ENCODE data around the gene TMEM132C. TPM values are rescaled to one million over a fixed set of nuclear protein-coding genes. Genes with fewer than 3 reads are reported as not detected.

The TMEM132C gene
- total RNA-seq, 1 experiment from 2014 or later: not detected

DNA sequence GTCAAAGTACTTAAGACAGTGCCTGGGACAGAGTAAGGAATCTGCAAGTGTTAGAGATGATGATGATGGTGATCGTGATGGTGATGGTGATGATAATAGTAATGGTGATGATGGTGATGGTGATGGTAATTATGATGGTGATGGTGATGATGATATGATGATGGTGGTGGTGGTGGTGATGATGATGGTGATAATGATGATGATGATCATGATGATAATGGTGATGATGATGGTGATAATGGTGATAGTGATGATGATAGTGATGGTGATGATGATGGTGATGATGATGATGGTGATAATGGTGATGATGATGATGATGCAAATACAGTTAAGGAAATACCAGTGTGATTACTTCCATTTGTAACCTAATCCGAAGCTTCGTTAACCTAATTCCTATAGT, 5.2 kb upstream of the TMEM132C start:
- Mint-ChIP-seq H3K4me1 (ENCODE audit: insufficient read depth, unreplicated experiment) (no peaks in the 10 kb centered on the region), H3K4me3 (ENCODE audit: unreplicated experiment) (no peak overlapping the region), H3K9me3 (ENCODE audit: unreplicated experiment) (peaks cover 22% of the 10 kb centered on the region), H3K27ac (ENCODE audit: low read depth, unreplicated experiment) (no peak overlapping the region), H3K27me3 (ENCODE audit: insufficient read depth, unreplicated experiment) (no peaks in the 10 kb centered on the region), H3K36me3 (ENCODE audit: insufficient read depth, unreplicated experiment) (no peaks in the 10 kb centered on the region)
- POLR2A ChIA-PET: no interaction called here
- DNase-seq (ENCODE audit: unreplicated experiment): no peak
- BruUV-seq (replicated peaks): no TSS peak
- intact Hi-C loops (cut with micrococcal nuclease): no loop called here
- TF ChIP-seq, protein P1, sequence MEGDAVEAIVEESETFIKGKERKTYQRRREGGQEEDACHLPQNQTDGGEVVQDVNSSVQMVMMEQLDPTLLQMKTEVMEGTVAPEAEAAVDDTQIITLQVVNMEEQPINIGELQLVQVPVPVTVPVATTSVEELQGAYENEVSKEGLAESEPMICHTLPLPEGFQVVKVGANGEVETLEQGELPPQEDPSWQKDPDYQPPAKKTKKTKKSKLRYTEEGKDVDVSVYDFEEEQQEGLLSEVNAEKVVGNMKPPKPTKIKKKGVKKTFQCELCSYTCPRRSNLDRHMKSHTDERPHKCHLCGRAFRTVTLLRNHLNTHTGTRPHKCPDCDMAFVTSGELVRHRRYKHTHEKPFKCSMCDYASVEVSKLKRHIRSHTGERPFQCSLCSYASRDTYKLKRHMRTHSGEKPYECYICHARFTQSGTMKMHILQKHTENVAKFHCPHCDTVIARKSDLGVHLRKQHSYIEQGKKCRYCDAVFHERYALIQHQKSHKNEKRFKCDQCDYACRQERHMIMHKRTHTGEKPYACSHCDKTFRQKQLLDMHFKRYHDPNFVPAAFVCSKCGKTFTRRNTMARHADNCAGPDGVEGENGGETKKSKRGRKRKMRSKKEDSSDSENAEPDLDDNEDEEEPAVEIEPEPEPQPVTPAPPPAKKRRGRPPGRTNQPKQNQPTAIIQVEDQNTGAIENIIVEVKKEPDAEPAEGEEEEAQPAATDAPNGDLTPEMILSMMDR (IDR thresholded peaks at IDR 0.05; ENCODE audit: unreplicated experiment): no peak
- CTCF ChIA-PET: no interaction called here

DNA sequence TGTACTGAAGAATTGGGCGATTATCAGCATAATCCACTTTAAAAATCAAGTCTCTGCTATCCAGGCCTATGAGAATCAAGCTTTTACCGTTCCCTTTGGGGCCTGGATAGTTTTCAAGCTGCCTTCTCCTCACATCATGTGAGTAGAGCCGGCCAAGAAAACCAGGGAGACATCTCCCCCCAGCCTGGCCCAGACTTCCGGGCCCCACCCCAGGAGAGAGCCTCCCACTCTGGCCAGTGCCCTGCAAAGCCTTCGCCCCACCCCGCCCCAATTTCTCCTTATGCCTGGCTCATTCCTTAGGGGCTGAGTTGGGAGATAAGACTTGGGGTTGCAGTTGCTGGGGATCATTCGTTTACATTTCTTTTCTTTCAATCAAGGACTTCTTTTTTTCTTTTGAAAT, 1.4 kb upstream of the TMEM132C start:
- Mint-ChIP-seq H3K27ac (ENCODE audit: low read depth, unreplicated experiment) (no peak overlapping the region), H3K27me3 (ENCODE audit: insufficient read depth, unreplicated experiment) (no peaks in the 10 kb centered on the region), H3K9me3 (ENCODE audit: unreplicated experiment) (peaks cover 14% of the 10 kb centered on the region), H3K4me3 (ENCODE audit: unreplicated experiment) (no peak overlapping the region), H3K4me1 (ENCODE audit: insufficient read depth, unreplicated experiment) (no peaks in the 10 kb centered on the region), H3K36me3 (ENCODE audit: insufficient read depth, unreplicated experiment) (no peaks in the 10 kb centered on the region)
- TF ChIP-seq, protein P1 (IDR thresholded peaks at IDR 0.05; ENCODE audit: unreplicated experiment): no peak
- BruUV-seq (replicated peaks): no TSS peak
- intact Hi-C loops (cut with micrococcal nuclease): no loop called here
- no peak for DNase-seq (ENCODE audit: unreplicated experiment)
- CTCF ChIA-PET: interaction anchor here (0.7 kb wide), 1 partner anchor 203 kb away, joined by 4 read pairs; no protein-coding TSS in a partner anchor
- POLR2A ChIA-PET: interaction anchor here (0.8 kb wide), 1 partner anchor 142 kb away, joined by 3 read pairs; no protein-coding TSS in a partner anchor

DNA sequence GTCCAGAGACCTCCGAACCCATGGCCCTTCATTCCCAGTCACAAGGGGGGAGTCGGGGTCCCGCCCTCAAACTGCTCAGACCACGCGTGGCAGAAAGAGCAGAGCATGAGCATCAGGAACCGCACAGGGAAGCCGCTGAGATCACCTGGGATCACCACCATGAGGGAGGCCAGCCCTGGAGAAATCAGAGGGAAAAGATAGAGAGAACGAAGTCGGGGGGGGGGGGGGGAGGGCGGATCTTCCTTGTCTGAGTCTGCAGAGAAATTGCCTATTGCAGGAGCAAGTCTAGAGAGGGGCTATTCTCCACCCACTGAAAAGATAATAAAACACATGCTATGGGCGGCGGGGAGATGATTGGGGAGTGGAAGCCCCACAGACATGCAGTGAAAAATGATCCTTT, 884 bp upstream of the TMEM132C start:
- POLR2A ChIA-PET: no interaction called here
- Mint-ChIP-seq H3K27ac (ENCODE audit: low read depth, unreplicated experiment) (no peak overlapping the region), H3K9me3 (ENCODE audit: unreplicated experiment) (peaks cover 13% of the 10 kb centered on the region), H3K4me3 (ENCODE audit: unreplicated experiment) (no peak overlapping the region), H3K36me3 (ENCODE audit: insufficient read depth, unreplicated experiment) (no peaks in the 10 kb centered on the region), H3K27me3 (ENCODE audit: insufficient read depth, unreplicated experiment) (no peaks in the 10 kb centered on the region), H3K4me1 (ENCODE audit: insufficient read depth, unreplicated experiment) (no peaks in the 10 kb centered on the region)
- CTCF ChIA-PET: interaction anchor here (0.7 kb wide), 1 partner anchor 203 kb away, joined by 4 read pairs; no protein-coding TSS in a partner anchor
- intact Hi-C loops (cut with micrococcal nuclease): no loop called here
- no TSS peak for BruUV-seq (replicated peaks)
- DNase-seq (ENCODE audit: unreplicated experiment): no peak
- TF ChIP-seq, protein P1 (IDR thresholded peaks at IDR 0.05; ENCODE audit: unreplicated experiment): no peak

DNA sequence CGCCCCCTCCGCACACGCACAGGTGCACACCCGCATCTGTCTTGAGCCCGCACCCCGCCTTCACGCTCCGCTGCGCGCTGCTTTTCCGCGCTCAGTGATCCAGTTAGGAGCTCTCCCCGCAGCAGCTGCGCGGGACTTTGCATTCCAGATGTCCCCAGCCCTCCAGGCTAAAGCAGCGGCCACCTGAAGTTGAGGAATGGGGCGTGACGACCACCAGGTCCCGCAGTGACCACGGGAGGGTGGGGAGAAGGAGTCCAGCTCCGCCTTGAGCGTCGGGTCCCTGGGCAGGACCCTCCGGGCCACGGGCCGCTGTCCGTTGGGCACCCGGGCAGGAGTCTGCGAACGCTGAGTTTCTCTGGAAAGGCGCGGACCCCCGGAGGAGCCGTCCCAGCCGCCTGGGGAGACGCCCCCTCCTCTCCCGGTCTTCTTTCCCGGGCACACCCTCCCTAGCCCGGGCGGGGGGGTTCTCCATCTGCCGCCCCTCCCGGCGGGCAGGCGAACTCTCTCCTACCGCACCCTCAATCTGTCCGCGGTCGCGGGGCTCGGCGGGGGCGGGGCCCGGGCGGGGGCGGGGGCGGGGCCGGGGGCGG, 334 bp upstream of the TMEM132C start:
- intact Hi-C loops (cut with micrococcal nuclease): no loop called here
- Mint-ChIP-seq H3K27me3 (ENCODE audit: insufficient read depth, unreplicated experiment) (no peaks in the 10 kb centered on the region), H3K4me1 (ENCODE audit: insufficient read depth, unreplicated experiment) (no peaks in the 10 kb centered on the region), H3K27ac (ENCODE audit: low read depth, unreplicated experiment) (no peak overlapping the region), H3K36me3 (ENCODE audit: insufficient read depth, unreplicated experiment) (no peaks in the 10 kb centered on the region), H3K9me3 (ENCODE audit: unreplicated experiment) (peaks cover 16% of the 10 kb centered on the region), H3K4me3 (ENCODE audit: unreplicated experiment) (no peak overlapping the region)
- ChIA-PET POLR2A (no interaction called here), CTCF (no interaction called here)
- no TSS peak for BruUV-seq (replicated peaks)
- no peak for DNase-seq (ENCODE audit: unreplicated experiment)
- TF ChIP-seq, protein P1 (IDR thresholded peaks at IDR 0.05; ENCODE audit: unreplicated experiment): no peak
